Measurements from ENCODE around the gene WWP2.

- TF ChIP-seq POLR2AphosphoS5 (IDR thresholded peaks at IDR 0.05; ENCODE audit: low read depth, low read length) (peak; percentile 66), SIN3A (IDR thresholded peaks at IDR 0.05; ENCODE audit: borderline replicate concordance, insufficient read depth, low read length) (peak; percentile 58; the same call in 1 of the 2 replicates), TAF1 (IDR thresholded peaks at IDR 0.05; ENCODE audit: borderline replicate concordance, insufficient read depth, low read length) (no peak), REST (IDR thresholded peaks at IDR 0.05; ENCODE audit: insufficient read depth in 1 of 2, low read depth in 2 of 2, low read length in 2 of 2) (no peak)
Measured at GRCh38 chr16:69761983-69762813, at the start of gene WWP2.

Data from PFSK-1 (cell line).